DOHH2 (cell line): ENCODE data around the gene KLK8.

ENCODE experiments used
- CTCF ChIP-seq: fragments of 200-600 bp; sonication (generic); IDR thresholded peaks from one replicate; pipeline ENCODE4 v1.5.1; 2014; ENCODE audit warnings: antibody characterized with exemption, mild to moderate bottlenecking, low read depth, low read length; ENCODE audit not compliant: poor library complexity, severe bottlenecking
- EZH2phosphoT487 ChIP-seq: fragments of 200-600 bp; sonication (generic); IDR thresholded peaks from 2 replicates; pipeline ENCODE4 v1.6.1; 2017; ENCODE audit warnings: borderline replicate concordance, mild to moderate bottlenecking, antibody characterized with exemption, low read length, moderate library complexity, mixed read lengths

GRCh38 chr19:51007488-51007887 is 6.1 kb upstream of the KLK8 start:
- no peak for TF ChIP-seq CTCF
- TF ChIP-seq EZH2phosphoT487 = no peak
